Mononuclear cell (primary cell): ENCODE data around the gene SBF1. TPM values are rescaled to one million over a fixed set of nuclear protein-coding genes. Genes with fewer than 3 reads are reported as not detected.
"Not testable (repeated sequence)": the region's sequence is repeated elsewhere in the genome, so short reads cannot be mapped to it uniquely, and the experiment has no call there.

Experiments used
- H3K27me3 ChIP-seq: 2 replicates; pipeline ENCODE4 v1.6.0; 2011; ENCODE audit warnings: low read length, control low read depth; ENCODE audit not compliant: insufficient read depth
- H3K4me1 ChIP-seq: 2 replicates; pipeline ENCODE4 v1.5.1; 2011; ENCODE audit warnings: mild to moderate bottlenecking, low read length, control low read depth; ENCODE audit not compliant: insufficient read depth
- H3K4me3 ChIP-seq: 2 replicates; pipeline ENCODE4 v1.5.1; 2011; ENCODE audit warnings: mild to moderate bottlenecking, low read length, moderate library complexity
- H3K9me3 ChIP-seq: 2 replicates; pipeline ENCODE4 v1.5.1; 2011; ENCODE audit warnings: low read depth, mild to moderate bottlenecking, control low read depth, low read length
- total RNA-seq: library from RNA; depleted of rRNA; stranded (reverse); fragments of >200 nt; gene quantifications from one replicate; pipeline ENCODE4 v1.2.3, GENCODE V29; 2012

SBF1 gene
- total RNA-seq, 1 donor: 63.4 TPM

GRCh38 chr22:50399751-50400331 is 75.0 kb downstream of the SBF1 start:
- Histone ChIP-seq H3K27me3 (no peaks in the 10 kb centered on the region), H3K4me3 (no peak overlapping the region), H3K4me1 (peaks cover 47% of the 10 kb centered on the region), H3K9me3 (no peaks in the 10 kb centered on the region)

- H3K4me1 ChIP-seq: peaks cover 47% of the 10 kb centered on the region
- H3K9me3 ChIP-seq: no peaks in the 10 kb centered on the region
- H3K4me3 ChIP-seq: no peak overlapping the region
- H3K27me3 ChIP-seq: no peaks in the 10 kb centered on the region
Measured at GRCh38 chr22:50398831-50399648, 75.8 kb downstream of the SBF1 start.

- not testable (repeated sequence) for H3K9me3 ChIP-seq, H3K27me3 ChIP-seq, H3K4me3 ChIP-seq
- H3K4me1 ChIP-seq: peaks cover 33% of the 10 kb centered on the region
Measured at GRCh38 chr22:50397371-50398060, 77.3 kb downstream of the SBF1 start.

GRCh38 chr22:50396751-50397370 is 78.0 kb downstream of the SBF1 start:
- Histone ChIP-seq H3K27me3 (no peaks in the 10 kb centered on the region), H3K4me3 (no peak overlapping the region), H3K9me3 (no peaks in the 10 kb centered on the region), H3K4me1 (peaks cover 33% of the 10 kb centered on the region)

Other genes with a start within 250 kb of the SBF1 start
- 45.1 TPM for gene TUBGCP6, start 230.0 kb downstream of the SBF1 start, total RNA-seq
- 36.4 TPM for gene HDAC10, start 223.8 kb downstream of the SBF1 start, total RNA-seq
- gene MAPK12, start 213.4 kb downstream of the SBF1 start, total RNA-seq: 0.73 TPM
- gene MAPK11, start 204.7 kb downstream of the SBF1 start, total RNA-seq: 1.3 TPM
- gene PLXNB2, start 167.4 kb downstream of the SBF1 start, total RNA-seq: 66.0 TPM
- 1.0 TPM for gene DENND6B, start 148.0 kb downstream of the SBF1 start, total RNA-seq
- gene PPP6R2, start 131.7 kb downstream of the SBF1 start, total RNA-seq: 27.5 TPM
- gene ADM2, start 6.5 kb upstream of the SBF1 start, total RNA-seq: 0.31 TPM
- gene MIOX, start 11.8 kb upstream of the SBF1 start, total RNA-seq: not detected
- 22.8 TPM for gene LMF2, start 32.7 kb upstream of the SBF1 start, total RNA-seq
- 40.6 TPM for gene NCAPH2, start 33.2 kb upstream of the SBF1 start, total RNA-seq
- 33.8 TPM for gene SCO2, start 50.6 kb upstream of the SBF1 start, total RNA-seq
- 151 TPM for gene TYMP, start 55.0 kb upstream of the SBF1 start, total RNA-seq
- gene KLHDC7B, start 70.9 kb upstream of the SBF1 start, total RNA-seq: 1.7 TPM
- gene SYCE3, start 87.9 kb upstream of the SBF1 start, total RNA-seq: not detected
- gene CPT1B, start 103.4 kb upstream of the SBF1 start, total RNA-seq: 7.2 TPM
- 40.0 TPM for gene CHKB, start 107.8 kb upstream of the SBF1 start, total RNA-seq
- 0.10 TPM for gene MAPK8IP2, start 125.8 kb upstream of the SBF1 start, total RNA-seq
- 21.3 TPM for gene ARSA, start 153.1 kb upstream of the SBF1 start, total RNA-seq
- under 0.01 TPM for gene SHANK3, start 197.8 kb upstream of the SBF1 start, total RNA-seq